Psoas muscle (tissue), 8 donors: ENCODE data around the gene SCN3A. TPM values are rescaled to one million over a fixed set of nuclear protein-coding genes. Genes with fewer than 3 reads are reported as not detected.

Experiments
- ATAC-seq, 4 donors: fragments of 200-7000 bp; cut with Tn5 transposase; one replicate each; pipeline ENCODE4 v1.9.1; 2020; ENCODE audit warnings: moderate library complexity in 3 of 4, mild to moderate bottlenecking in 2 of 4
- DNase-seq, 2 donors: peaks; one replicate each; pipeline ENCODE4 v3.0.0-alpha.2; 2020
- H3K27ac ChIP-seq: fragments of 200-600 bp; one replicate; pipeline ENCODE4 v1.8.0; 2022
- H3K27me3 ChIP-seq, 3 donors: fragments of 200-600 bp in 1 of 3; one replicate each; pipeline versions ENCODE4 v1.6.1 to v1.8.0; 2013 to 2022; ENCODE audit warnings: low read length in 2 of 3, mild to moderate bottlenecking in 2 of 3, moderate library complexity in 1 of 3; ENCODE audit not compliant: insufficient read depth in 3 of 3
- H3K36me3 ChIP-seq, 2 donors: fragments of 200-600 bp in 1 of 2; one replicate each; pipeline versions ENCODE4 v1.6.1 to v1.8.0; 2013 to 2022; ENCODE audit warnings: low read depth in 1 of 2, mild to moderate bottlenecking in 1 of 2, moderate library complexity in 1 of 2; ENCODE audit not compliant: insufficient read depth in 1 of 2
- H3K4me1 ChIP-seq: fragments of 200-600 bp; one replicate; pipeline ENCODE4 v1.8.0; 2022
- H3K4me3 ChIP-seq: fragments of 200-600 bp; one replicate; pipeline ENCODE4 v1.8.0; 2022; ENCODE audit warnings: mild to moderate bottlenecking
- H3K9me3 ChIP-seq: fragments of 200-600 bp; one replicate; pipeline ENCODE4 v1.8.0; 2022
- WGBS, 3 donors: extraction: QIAGEN DNeasy Blood & Tissue Kit; methylation state at CpG; one replicate each; pipeline versions ENCODE4 v1.1.6 to v1.1.7; 2013; 5-methylcytosine and 5-hydroxymethylcytosine counted together
- intact Hi-C, 2 donors: fragments of 100-400 bp; cut with DNase I; formaldehyde crosslinking; loops; one replicate each; pipeline versions ENCODE4 v1.11.0 to v1.14.2; 2022
- polyA plus RNA-seq, 3 donors: library from polyadenylated mRNA; stranded (reverse); fragments of 200-250 nt; gene quantifications; one replicate each; pipeline ENCODE4 v1.2.3, GENCODE V29; 2013
- total RNA-seq, 4 donors: library from RNA; stranded (reverse); fragmentation: NEBNext Ultra II Directional in 2 of 4; extraction: Animal tissue kit (Norgen Biotek cat#: 25700) in 2 of 4; gene quantifications; one replicate each; pipeline versions ENCODE4 v1.2.1 to v1.2.4, GENCODE V29; 2021 to 2023
- TF ChIP-seq, protein P1 (sequence below): fragments of 200-600 bp; IDR thresholded peaks from one replicate; pipeline ENCODE4 v1.8.0; 2022; ENCODE audit warnings: antibody characterized with exemption
- donor health status: healthy with polysubstance abuse.
- donor health status: DM: no; HTN: no; CAD: no; lungs with moderate emphysema.
- donor health status: Bipolar disorder and iron deficiency.
- donor health status: healthy.
- donor health status: DM: yes; HTN: yes; CAD: no.
- donor health status: DM: no; HTN: no; CAD: no.
- donor health status: DM: no; HTN: no; CAD: no.
- donor health status: DM: yes; HTN: yes; CAD: no.

The SCN3A gene
- total and polyA plus RNA-seq, 7 donors = 0.10 to 1.7 (median 0.58) TPM

DNA sequence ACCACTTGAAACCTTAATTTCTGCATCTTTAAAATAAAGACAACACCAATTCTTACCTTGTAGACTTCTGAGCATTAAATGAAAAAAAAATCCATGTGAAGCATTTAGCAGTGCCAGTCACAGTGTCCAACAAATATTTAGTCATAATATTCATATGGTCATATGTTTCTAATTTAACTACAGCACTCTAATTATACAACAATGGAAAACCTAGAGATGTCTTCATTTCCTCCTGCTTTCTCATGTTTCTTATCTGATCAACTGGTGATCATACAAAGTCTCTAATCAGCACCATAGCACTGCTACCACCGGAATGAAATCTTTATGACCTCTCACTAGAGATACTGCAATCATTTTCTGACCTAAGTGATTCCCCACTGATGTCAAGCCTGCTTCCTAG, 10.2 kb upstream of the SCN3A start:
- H3K27ac ChIP-seq = no peak overlapping the region
- H3K4me1 ChIP-seq = no peaks in the 10 kb centered on the region
- no peak for DNase-seq
- no peak for ATAC-seq
- intact Hi-C loops = no loop called here
- no peak overlapping the region for H3K4me3 ChIP-seq
- WGBS, 3 donors = 63 to 71% (median 65%) methylated on average over 1 of the region's 1 CpG
- no peaks in the 10 kb centered on the region for H3K36me3 ChIP-seq
- H3K27me3 ChIP-seq = no peaks in the 10 kb centered on the region
- TF ChIP-seq, protein P1, sequence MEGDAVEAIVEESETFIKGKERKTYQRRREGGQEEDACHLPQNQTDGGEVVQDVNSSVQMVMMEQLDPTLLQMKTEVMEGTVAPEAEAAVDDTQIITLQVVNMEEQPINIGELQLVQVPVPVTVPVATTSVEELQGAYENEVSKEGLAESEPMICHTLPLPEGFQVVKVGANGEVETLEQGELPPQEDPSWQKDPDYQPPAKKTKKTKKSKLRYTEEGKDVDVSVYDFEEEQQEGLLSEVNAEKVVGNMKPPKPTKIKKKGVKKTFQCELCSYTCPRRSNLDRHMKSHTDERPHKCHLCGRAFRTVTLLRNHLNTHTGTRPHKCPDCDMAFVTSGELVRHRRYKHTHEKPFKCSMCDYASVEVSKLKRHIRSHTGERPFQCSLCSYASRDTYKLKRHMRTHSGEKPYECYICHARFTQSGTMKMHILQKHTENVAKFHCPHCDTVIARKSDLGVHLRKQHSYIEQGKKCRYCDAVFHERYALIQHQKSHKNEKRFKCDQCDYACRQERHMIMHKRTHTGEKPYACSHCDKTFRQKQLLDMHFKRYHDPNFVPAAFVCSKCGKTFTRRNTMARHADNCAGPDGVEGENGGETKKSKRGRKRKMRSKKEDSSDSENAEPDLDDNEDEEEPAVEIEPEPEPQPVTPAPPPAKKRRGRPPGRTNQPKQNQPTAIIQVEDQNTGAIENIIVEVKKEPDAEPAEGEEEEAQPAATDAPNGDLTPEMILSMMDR = no peak
- no peaks in the 10 kb centered on the region for H3K9me3 ChIP-seq

DNA sequence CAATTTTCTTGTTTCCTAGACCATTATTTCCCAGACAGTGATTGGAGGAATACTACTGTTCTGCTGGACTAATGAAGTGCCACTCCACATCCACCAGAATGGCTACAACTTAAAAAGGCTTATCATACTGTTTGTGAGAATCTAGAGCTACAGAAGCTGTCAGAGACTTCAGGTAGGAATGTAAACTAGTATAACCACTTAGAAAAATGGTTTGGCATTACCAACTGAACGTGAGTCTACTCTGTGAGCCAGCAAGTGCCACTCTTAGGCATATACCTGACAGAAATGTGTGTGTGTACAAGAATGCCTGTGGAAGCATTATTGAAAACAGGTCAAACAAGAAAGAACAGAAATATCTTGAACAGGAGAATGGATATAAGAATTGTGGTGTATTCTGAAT, 4.2 kb upstream of the SCN3A start:
- no peaks in the 10 kb centered on the region for H3K9me3 ChIP-seq
- intact Hi-C loops = loop anchor here in 1 of 2 donors (5.0 kb wide), 1 partner anchor 216 kb away; no protein-coding TSS in a partner anchor
- no peak overlapping the region for H3K4me3 ChIP-seq
- ATAC-seq = no peak
- DNase-seq = no peak
- TF ChIP-seq, protein P1 = no peak
- WGBS, 3 donors = 56 to 65% (median 58%) methylated on average over 1 of the region's 1 CpG
- no peak overlapping the region for H3K27ac ChIP-seq
- H3K27me3 ChIP-seq = no peaks in the 10 kb centered on the region
- no peaks in the 10 kb centered on the region for H3K36me3 ChIP-seq
- no peaks in the 10 kb centered on the region for H3K4me1 ChIP-seq

GRCh38 chr2:165205865-165206264, 2.0 kb upstream of the SCN3A start:
- TF ChIP-seq, protein P1 = no peak
- intact Hi-C loops = loop anchor here in 1 of 2 donors (5.0 kb wide), 1 partner anchor 214 kb away; no protein-coding TSS in a partner anchor
- Histone ChIP-seq H3K4me3 (no peak overlapping the region), H3K27ac (no peak overlapping the region), H3K4me1 (no peaks in the 10 kb centered on the region), H3K36me3 (no peaks in the 10 kb centered on the region), H3K27me3 (no peaks in the 10 kb centered on the region), H3K9me3 (no peaks in the 10 kb centered on the region)
- 77 to 88% (median 84%) methylated on average over 2 of the region's 2 CpGs for WGBS, 3 donors
- DNase-seq (no peak), ATAC-seq (no peak)

GRCh38 chr2:165202239-165202638, 1.6 kb downstream of the SCN3A start:
- WGBS, 3 donors = 93 to 95% (median 95%) methylated on average over 1 of the region's 1 CpG

More at GRCh38 chr2:165202239-165202638, 1.6 kb downstream of the SCN3A start:
- ATAC-seq (no peak), DNase-seq (no peak)
- Histone ChIP-seq H3K4me1 (no peaks in the 10 kb centered on the region), H3K4me3 (no peak overlapping the region), H3K36me3 (no peaks in the 10 kb centered on the region), H3K27ac (no peak overlapping the region), H3K9me3 (no peaks in the 10 kb centered on the region), H3K27me3 (no peaks in the 10 kb centered on the region)
- intact Hi-C loops = loop anchor here in 1 of 2 donors (5.0 kb wide), 1 partner anchor 190 kb away; no protein-coding TSS in a partner anchor
- TF ChIP-seq, protein P1 = no peak
